ENCODE measurements around the gene ERBIN.
A peak's percentile ranks its signal among the peaks of the same experiment; 100 is the strongest.

Gene ERBIN

GRCh38 chr5:65892801-65893200, 33.6 kb upstream of the ERBIN start:
- H3K23ac ChIP-seq (ENCODE audit: low read length), result no peak overlapping the region
- no peak overlapping the region for H3K9ac ChIP-seq (ENCODE audit: low read length)
- no peak overlapping the region for H4K8ac ChIP-seq (ENCODE audit: low read depth, low read length)
- no peaks in the 10 kb centered on the region for H3K79me1 ChIP-seq (ENCODE audit: low read length)
- no peaks in the 10 kb centered on the region for H3K27me3 ChIP-seq (ENCODE audit: insufficient read depth, low read length)
- H3K4me1 ChIP-seq (ENCODE audit: control insufficient read depth in 1 of 2, insufficient read depth in 2 of 2, low read length in 2 of 2), result peaks cover 2 to 7% of the 10 kb centered on the region in 2 experiments
- no peak overlapping the region for H4K91ac ChIP-seq (ENCODE audit: low read depth, low read length)
- H3K9me3 ChIP-seq (ENCODE audit: insufficient read depth, low read depth, low read length), result no peaks in the 10 kb centered on the region
- no peak overlapping the region for H3K14ac ChIP-seq (ENCODE audit: low read length)
- no peak overlapping the region for H2BK5ac ChIP-seq (ENCODE audit: low read depth, low read length, poor library complexity)
- no peaks in the 10 kb centered on the region for H3K36me3 ChIP-seq (ENCODE audit: control insufficient read depth in 1 of 2, insufficient read depth in 2 of 2, low read length in 2 of 2)
- no peaks in the 10 kb centered on the region for H3K79me2 ChIP-seq (ENCODE audit: control insufficient read depth, insufficient read depth, low read length, poor library complexity)
- no peak overlapping the region for H2AFZ ChIP-seq (ENCODE audit: insufficient read depth, low read length, poor library complexity)
- DNase-seq, result no peak
- WGBS (ENCODE audit: extremely low coverage, insufficient coverage, insufficient read length), result no CpG with 5 or more reads among the region's 1 CpG
- H2BK120ac ChIP-seq (ENCODE audit: insufficient read depth, low read length, poor library complexity), result no peak overlapping the region
- H2BK12ac ChIP-seq (ENCODE audit: low read length), result no peak overlapping the region
- H3K4ac ChIP-seq (ENCODE audit: low read depth, low read length), result no peak overlapping the region
- no peak overlapping the region for H2AK5ac ChIP-seq (ENCODE audit: low read length)
- no peak overlapping the region for H4K12ac ChIP-seq (ENCODE audit: low read depth, low read length)
- H3K27ac ChIP-seq (ENCODE audit: low read depth, low read length), result no peak overlapping the region
- no peak overlapping the region for H3K18ac ChIP-seq (ENCODE audit: low read length)
- H3K4me3 ChIP-seq (ENCODE audit: low read depth, low read length), result no peak overlapping the region
- no peak overlapping the region for H3K4me2 ChIP-seq (ENCODE audit: low read length)

DNA sequence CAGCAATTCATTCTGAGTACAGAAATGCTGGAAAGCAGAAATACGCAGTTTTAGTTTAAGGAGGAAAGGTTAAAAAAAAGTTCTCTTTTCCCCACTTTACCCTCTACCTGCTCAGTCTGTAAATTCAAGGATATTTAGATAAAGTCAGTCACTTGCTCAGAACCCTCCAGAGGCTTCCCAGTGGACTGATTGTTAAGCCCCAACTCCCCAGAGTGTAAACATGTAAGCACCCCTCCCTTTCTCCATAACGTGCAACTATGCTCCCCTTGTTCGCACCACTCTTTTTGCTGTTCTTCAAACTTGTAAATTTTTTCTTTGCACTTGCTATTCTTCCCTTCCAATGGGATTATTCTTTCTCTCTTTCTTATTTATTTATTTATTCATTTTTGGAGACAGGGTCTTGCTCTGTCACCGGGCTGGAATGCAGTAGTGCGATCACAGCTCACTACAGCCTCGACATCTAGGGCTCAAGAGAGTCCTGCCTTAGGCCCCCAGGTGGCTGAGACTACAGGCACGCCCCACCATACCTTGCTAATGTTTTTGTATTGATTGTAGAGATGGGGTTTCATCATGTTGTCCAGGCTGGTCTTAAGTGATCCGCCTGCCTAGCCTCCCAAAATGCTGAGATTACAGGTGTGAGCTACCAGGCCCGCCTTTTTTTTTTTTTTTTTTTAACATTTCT, 32.5 kb upstream of the ERBIN start:
- peak overlapping the region; percentile 44 for H2BK5ac ChIP-seq (ENCODE audit: low read depth, low read length, poor library complexity)
- H4K91ac ChIP-seq (ENCODE audit: low read depth, low read length), result peak overlapping the region; percentile 14
- no peak overlapping the region for H3K14ac ChIP-seq (ENCODE audit: low read length)
- no peak overlapping the region for H3K9ac ChIP-seq (ENCODE audit: low read length)
- no CpG with 5 or more reads among the region's 9 CpGs for WGBS (ENCODE audit: extremely low coverage, insufficient coverage, insufficient read length)
- no peak overlapping the region for H3K23ac ChIP-seq (ENCODE audit: low read length)
- H2AFZ ChIP-seq (ENCODE audit: insufficient read depth, low read length, poor library complexity), result no peak overlapping the region
- H2AK5ac ChIP-seq (ENCODE audit: low read length), result no peak overlapping the region
- no peaks in the 10 kb centered on the region for H3K9me3 ChIP-seq (ENCODE audit: insufficient read depth, low read depth, low read length)
- peak overlapping the region; percentile 72 for H2BK12ac ChIP-seq (ENCODE audit: low read length)
- H3K36me3 ChIP-seq (ENCODE audit: control insufficient read depth in 1 of 2, insufficient read depth in 2 of 2, low read length in 2 of 2), result no peaks in the 10 kb centered on the region
- H3K27me3 ChIP-seq (ENCODE audit: insufficient read depth, low read length), result no peaks in the 10 kb centered on the region
- H2BK120ac ChIP-seq (ENCODE audit: insufficient read depth, low read length, poor library complexity), result peak overlapping the region; percentile 33
- DNase-seq, result no peak
- H4K12ac ChIP-seq (ENCODE audit: low read depth, low read length), result no peak overlapping the region
- no peaks in the 10 kb centered on the region for H3K79me1 ChIP-seq (ENCODE audit: low read length)
- H3K18ac ChIP-seq (ENCODE audit: low read length), result no peak overlapping the region
- H3K4ac ChIP-seq (ENCODE audit: low read depth, low read length), result no peak overlapping the region
- peak overlapping the region; percentile 47 for H3K27ac ChIP-seq (ENCODE audit: low read depth, low read length)
- no peak overlapping the region for H4K8ac ChIP-seq (ENCODE audit: low read depth, low read length)
- H3K4me1 ChIP-seq (ENCODE audit: control insufficient read depth in 1 of 2, insufficient read depth in 2 of 2, low read length in 2 of 2), result peaks cover 2 to 7% of the 10 kb centered on the region in 2 experiments
- no peak overlapping the region for H3K4me3 ChIP-seq (ENCODE audit: low read depth, low read length)
- H3K4me2 ChIP-seq (ENCODE audit: low read length), result peak overlapping the region; percentile 1
- no peaks in the 10 kb centered on the region for H3K79me2 ChIP-seq (ENCODE audit: control insufficient read depth, insufficient read depth, low read length, poor library complexity)

- no peak overlapping the region for H3K27ac ChIP-seq (ENCODE audit: low read depth, low read length)
- DNase-seq, result no peak
- no peak overlapping the region for H4K12ac ChIP-seq (ENCODE audit: low read depth, low read length)
- no peaks in the 10 kb centered on the region for H3K9me3 ChIP-seq (ENCODE audit: insufficient read depth, low read depth, low read length)
- H3K4me2 ChIP-seq (ENCODE audit: low read length), result no peak overlapping the region
- H3K79me1 ChIP-seq (ENCODE audit: low read length), result no peaks in the 10 kb centered on the region
- no peaks in the 10 kb centered on the region for H3K27me3 ChIP-seq (ENCODE audit: insufficient read depth, low read length)
- H3K4ac ChIP-seq (ENCODE audit: low read depth, low read length), result no peak overlapping the region
- H3K23ac ChIP-seq (ENCODE audit: low read length), result no peak overlapping the region
- no peak overlapping the region for H3K18ac ChIP-seq (ENCODE audit: low read length)
- no peak overlapping the region for H3K4me3 ChIP-seq (ENCODE audit: low read depth, low read length)
- no peak overlapping the region for H2BK12ac ChIP-seq (ENCODE audit: low read length)
- peaks cover 2 to 7% of the 10 kb centered on the region in 2 experiments for H3K4me1 ChIP-seq (ENCODE audit: control insufficient read depth in 1 of 2, insufficient read depth in 2 of 2, low read length in 2 of 2)
- no peak overlapping the region for H2AFZ ChIP-seq (ENCODE audit: insufficient read depth, low read length, poor library complexity)
- no peak overlapping the region for H2BK120ac ChIP-seq (ENCODE audit: insufficient read depth, low read length, poor library complexity)
- H4K8ac ChIP-seq (ENCODE audit: low read depth, low read length), result no peak overlapping the region
- no peak overlapping the region for H3K9ac ChIP-seq (ENCODE audit: low read length)
- H3K79me2 ChIP-seq (ENCODE audit: control insufficient read depth, insufficient read depth, low read length, poor library complexity), result no peaks in the 10 kb centered on the region
- WGBS (ENCODE audit: extremely low coverage, insufficient coverage, insufficient read length), result no CpG with 5 or more reads among the region's 3 CpGs
- H3K36me3 ChIP-seq (ENCODE audit: control insufficient read depth in 1 of 2, insufficient read depth in 2 of 2, low read length in 2 of 2), result no peaks in the 10 kb centered on the region
- H4K91ac ChIP-seq (ENCODE audit: low read depth, low read length), result no peak overlapping the region
- no peak overlapping the region for H2BK5ac ChIP-seq (ENCODE audit: low read depth, low read length, poor library complexity)
- H3K14ac ChIP-seq (ENCODE audit: low read length), result no peak overlapping the region
- H2AK5ac ChIP-seq (ENCODE audit: low read length), result no peak overlapping the region
These were observed 30.5 kb upstream of the ERBIN start for GRCh38 chr5:65895891-65896290.

- Histone ChIP-seq H3K79me1 (ENCODE audit: low read length) (no peaks in the 10 kb centered on the region), H4K8ac (ENCODE audit: low read depth, low read length) (no peak overlapping the region), H3K36me3 (ENCODE audit: control insufficient read depth in 1 of 2, insufficient read depth in 2 of 2, low read length in 2 of 2) (no peaks in the 10 kb centered on the region), H4K12ac (ENCODE audit: low read depth, low read length) (no peak overlapping the region), H3K14ac (ENCODE audit: low read length) (no peak overlapping the region), H3K4ac (ENCODE audit: low read depth, low read length) (no peak overlapping the region), H3K4me2 (ENCODE audit: low read length) (no peak overlapping the region), H3K18ac (ENCODE audit: low read length) (no peak overlapping the region), H3K27ac (ENCODE audit: low read depth, low read length) (no peak overlapping the region), H3K9ac (ENCODE audit: low read length) (no peak overlapping the region), H3K27me3 (ENCODE audit: insufficient read depth, low read length) (no peaks in the 10 kb centered on the region), H3K79me2 (ENCODE audit: control insufficient read depth, insufficient read depth, low read length, poor library complexity) (no peaks in the 10 kb centered on the region), H3K9me3 (ENCODE audit: insufficient read depth, low read depth, low read length) (no peaks in the 10 kb centered on the region), H2BK5ac (ENCODE audit: low read depth, low read length, poor library complexity) (no peak overlapping the region), H3K4me1 (ENCODE audit: control insufficient read depth in 1 of 2, insufficient read depth in 2 of 2, low read length in 2 of 2) (no peaks in the 10 kb centered on the region), H3K4me3 (ENCODE audit: low read depth, low read length) (no peak overlapping the region), H2BK120ac (ENCODE audit: insufficient read depth, low read length, poor library complexity) (no peak overlapping the region), H2AFZ (ENCODE audit: insufficient read depth, low read length, poor library complexity) (no peak overlapping the region), H2BK12ac (ENCODE audit: low read length) (no peak overlapping the region), H2AK5ac (ENCODE audit: low read length) (no peak overlapping the region), H4K91ac (ENCODE audit: low read depth, low read length) (no peak overlapping the region), H3K23ac (ENCODE audit: low read length) (no peak overlapping the region)
- no CpG with 5 or more reads among the region's 2 CpGs for WGBS (ENCODE audit: extremely low coverage, insufficient coverage, insufficient read length)
- no peak for DNase-seq
These were observed 25.6 kb upstream of the ERBIN start for GRCh38 chr5:65900746-65901145.
